Measurements from ENCODE around the gene NDUFA13.
A peak's percentile ranks its signal among the peaks of the same experiment; 100 is the strongest.

NDUFA13 gene

GRCh38 chr19:19549804-19550464 is 33.9 kb downstream of the NDUFA13 start:
- DNase-seq, result no peak

- no peak for DNase-seq
Observed at GRCh38 chr19:19550485-19550929, 34.5 kb downstream of the NDUFA13 start.

DNA sequence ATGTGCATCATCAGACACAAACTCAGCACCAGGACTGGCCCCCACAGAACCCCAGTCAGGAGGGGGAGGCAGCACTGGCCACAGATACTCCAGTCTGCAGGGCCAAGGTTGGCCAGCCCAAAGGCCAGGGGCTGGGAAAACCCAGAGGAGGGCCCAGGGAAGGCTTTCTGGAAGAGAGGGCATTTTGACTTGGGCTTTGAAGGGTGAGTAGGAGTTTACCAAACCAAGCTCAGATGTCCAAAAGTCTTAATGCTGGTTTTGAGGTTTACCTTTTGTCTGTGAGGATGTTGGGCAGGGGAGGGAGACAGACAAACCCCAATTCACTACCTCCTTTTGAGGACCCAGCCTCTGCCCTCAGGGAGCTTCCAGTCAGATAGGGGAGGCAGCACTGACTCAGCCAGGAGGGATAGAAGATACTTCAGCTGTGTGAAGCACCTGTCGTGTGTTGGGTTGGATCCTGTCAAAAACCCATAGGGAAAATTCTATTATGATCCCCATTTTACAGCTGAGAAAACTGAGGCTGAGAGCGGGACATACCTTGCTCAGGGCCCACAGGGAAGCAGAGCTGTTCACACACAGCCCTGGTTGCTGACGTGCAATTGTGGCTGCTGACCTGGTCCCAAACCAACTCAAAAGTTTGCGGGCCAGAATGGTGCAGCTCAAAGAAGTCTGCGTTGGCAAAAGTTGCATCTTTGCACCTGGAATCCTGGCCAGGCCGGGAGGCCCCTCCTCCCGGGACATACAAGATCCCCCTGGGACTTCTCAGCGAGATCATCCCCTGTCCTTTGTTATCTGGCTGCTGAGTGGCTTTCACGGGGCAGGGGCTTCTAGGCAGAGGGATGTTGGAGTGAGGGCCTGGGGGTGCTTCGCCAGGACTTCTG is 35.2 kb downstream of the NDUFA13 start:
- no peak for DNase-seq

- DNase-seq, result no peak
Observed at GRCh38 chr19:19551853-19552192, 35.8 kb downstream of the NDUFA13 start.

GRCh38 chr19:19552798-19553197 is 36.8 kb downstream of the NDUFA13 start:
- DNase-seq, result peak; percentile 21

DNA sequence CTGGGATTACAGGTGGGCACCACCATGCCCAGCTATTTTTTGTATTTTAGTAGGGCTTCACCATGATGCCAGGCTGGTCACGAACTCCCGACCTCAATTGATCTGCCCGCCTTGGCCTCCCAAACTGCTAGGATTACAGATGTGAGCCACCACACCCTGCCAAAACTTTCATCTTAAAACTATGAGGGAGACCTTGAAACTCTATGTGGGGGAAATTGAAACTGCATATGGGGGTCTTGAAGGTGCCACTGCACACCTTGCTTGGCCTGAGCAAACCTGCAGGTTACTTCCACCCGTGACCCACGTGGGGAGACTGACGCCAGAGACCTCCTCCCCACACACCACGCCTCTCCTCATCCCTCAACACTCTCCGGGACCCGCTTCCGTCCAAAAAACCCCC is 37.6 kb downstream of the NDUFA13 start:
- DNase-seq, result no peak

DNA sequence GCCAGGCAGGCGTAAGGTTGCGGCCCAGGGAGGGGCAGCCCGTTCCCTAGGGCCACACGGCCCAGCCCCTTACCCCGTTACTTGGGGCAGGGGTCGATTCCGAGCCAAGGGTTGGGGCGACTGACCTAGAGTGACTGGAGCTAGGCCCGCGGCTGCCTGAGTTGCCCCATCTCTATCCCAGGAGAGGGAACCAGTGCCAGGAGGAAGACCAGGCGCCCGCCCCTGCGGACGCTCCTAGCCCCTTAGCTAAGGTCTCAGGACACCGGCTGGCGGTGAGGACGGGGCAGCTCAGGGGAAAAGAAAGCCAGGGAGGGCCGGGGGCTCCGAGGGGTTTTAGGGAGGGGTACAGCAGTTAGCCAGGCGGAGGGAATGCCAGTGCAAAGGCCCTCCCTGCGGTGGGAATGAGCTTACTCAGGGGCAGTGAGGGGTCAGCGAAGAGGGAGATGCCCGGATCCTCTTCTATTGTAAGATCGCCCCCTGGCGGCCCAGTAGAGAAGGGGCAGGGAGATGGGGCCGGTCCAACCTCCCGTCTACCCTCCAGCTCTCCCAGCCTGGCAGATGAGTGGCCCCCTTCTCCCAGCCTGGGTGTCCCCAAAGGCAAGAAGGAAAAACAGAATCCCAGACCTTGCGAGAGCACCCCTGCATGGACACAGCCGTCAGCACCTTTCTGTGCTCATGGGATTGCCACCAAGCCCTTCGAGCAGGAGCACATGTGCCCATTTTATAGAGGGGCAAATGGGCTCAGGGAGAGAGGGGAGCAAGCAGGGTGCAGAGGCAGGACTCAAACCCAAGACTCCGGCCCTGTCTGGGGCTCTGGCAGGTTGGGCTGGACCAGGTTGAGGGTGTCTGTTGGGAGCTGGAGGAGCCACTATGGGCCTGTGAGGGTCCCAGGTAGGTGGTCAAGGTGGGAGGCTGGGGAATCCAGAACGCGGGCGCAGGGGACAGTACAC is 38.3 kb downstream of the NDUFA13 start:
- DNase-seq, result peak; percentile 74

GRCh38 chr19:19558055-19558454 is 42.0 kb downstream of the NDUFA13 start:
- no peak for DNase-seq

DNA sequence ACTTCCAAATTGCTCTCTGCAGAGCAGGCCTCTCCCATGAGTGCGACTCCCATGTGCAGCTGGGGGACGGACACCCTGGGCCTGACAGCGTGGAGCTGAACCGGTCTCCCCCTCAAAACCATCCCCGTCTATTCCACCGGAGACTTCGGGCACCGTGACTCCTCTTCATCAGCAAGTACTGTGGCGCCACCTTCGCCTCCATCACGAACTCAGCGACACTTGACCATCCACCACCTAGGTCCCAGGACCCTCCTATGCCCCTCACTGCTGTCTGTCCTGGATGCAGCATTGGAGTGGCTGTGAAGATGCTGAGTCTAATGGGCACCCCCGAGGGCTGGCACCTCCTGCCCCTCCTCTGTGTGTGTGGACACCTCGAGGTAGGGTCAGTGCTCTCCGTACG is 42.6 kb downstream of the NDUFA13 start:
- DNase-seq, result no peak

DNA sequence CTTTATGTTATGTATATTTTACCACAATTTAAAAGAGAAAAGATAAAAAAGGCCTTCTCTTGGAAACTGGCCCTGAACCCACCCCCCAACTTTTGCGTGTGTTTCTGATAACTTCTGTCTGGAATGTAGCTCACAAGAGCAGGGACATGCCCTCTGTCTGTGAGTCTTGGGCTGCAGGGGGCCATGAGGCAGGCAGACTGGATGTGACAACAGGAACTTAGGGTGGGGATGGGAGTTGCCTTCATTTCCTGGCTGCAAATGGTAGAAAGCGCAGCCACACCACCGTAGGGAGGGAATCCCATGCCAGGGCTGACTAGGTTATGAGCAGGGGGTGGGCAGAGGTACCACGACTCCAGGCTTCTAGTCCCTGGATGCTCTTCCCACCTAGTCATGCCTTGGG is 43.9 kb downstream of the NDUFA13 start:
- DNase-seq, result no peak

GRCh38 chr19:19561946-19562664 is 46.1 kb downstream of the NDUFA13 start:
- no peak for DNase-seq

GRCh38 chr19:19562665-19563347 is 46.8 kb downstream of the NDUFA13 start:
- DNase-seq, result peak; percentile 20

DNA sequence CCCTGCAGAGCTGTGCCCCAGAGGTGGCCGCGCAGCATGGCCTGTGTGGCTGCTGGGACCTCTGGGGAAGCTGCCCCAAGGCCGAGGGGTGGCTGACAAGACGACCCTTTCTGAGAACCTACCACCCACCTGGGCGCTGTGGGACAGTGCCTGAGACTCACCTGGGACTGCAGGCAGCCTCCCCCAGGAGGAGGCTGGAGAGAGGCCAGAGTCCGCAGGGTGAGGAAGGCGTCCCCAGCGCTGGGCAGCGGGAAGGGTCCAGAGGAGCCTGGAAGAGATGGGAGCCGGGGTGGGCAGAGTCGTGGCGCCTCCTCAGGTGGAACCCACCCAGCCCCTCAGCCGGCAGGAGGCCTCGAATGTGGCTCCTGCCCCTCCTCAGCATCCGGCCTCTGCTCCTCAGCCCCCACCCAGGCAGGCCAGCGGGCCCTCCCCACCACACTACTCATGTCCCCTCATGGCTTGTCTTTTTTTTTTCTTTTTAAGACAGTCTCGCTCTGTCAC is 47.4 kb downstream of the NDUFA13 start:
- no peak for DNase-seq

DNA sequence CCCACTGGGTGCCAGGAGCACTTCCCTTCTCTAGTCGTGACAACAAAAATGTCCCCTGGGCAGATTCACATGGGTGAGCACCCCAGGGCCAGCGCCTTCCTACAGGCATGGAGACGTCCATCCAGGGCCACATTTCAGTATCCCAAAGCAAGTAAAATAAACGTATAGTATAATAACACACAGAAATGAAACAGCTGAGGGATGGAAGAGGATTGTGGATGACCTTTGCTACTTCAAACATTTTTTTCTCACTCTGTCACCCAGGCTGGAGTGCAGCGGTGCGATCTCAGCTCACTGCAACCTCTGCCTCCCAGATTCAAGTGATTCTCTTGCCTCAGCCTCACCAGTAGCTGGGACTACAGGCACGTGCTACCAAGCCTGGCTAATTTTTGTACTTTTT is 50.3 kb downstream of the NDUFA13 start:
- no peak for DNase-seq

DNA sequence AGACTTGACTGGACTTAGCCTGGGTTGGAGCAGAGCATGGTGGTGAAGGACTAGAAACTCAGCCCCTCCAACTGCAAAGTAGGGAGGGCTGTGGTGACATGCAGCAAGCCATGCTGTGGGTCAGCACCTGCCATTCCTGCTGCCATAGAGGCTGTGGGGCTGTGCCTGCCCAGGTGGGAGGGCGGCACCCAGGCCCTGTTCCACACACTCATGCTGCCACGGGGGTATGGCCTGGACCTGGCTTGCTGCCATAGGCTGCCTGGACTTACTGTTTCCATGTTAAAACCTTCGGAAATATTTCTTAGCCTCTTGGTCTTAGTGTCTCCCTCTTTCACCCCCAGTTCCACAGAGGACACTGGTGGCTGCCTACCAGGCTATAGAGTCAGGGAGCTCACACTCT is 51.4 kb downstream of the NDUFA13 start:
- no peak for DNase-seq

DNA sequence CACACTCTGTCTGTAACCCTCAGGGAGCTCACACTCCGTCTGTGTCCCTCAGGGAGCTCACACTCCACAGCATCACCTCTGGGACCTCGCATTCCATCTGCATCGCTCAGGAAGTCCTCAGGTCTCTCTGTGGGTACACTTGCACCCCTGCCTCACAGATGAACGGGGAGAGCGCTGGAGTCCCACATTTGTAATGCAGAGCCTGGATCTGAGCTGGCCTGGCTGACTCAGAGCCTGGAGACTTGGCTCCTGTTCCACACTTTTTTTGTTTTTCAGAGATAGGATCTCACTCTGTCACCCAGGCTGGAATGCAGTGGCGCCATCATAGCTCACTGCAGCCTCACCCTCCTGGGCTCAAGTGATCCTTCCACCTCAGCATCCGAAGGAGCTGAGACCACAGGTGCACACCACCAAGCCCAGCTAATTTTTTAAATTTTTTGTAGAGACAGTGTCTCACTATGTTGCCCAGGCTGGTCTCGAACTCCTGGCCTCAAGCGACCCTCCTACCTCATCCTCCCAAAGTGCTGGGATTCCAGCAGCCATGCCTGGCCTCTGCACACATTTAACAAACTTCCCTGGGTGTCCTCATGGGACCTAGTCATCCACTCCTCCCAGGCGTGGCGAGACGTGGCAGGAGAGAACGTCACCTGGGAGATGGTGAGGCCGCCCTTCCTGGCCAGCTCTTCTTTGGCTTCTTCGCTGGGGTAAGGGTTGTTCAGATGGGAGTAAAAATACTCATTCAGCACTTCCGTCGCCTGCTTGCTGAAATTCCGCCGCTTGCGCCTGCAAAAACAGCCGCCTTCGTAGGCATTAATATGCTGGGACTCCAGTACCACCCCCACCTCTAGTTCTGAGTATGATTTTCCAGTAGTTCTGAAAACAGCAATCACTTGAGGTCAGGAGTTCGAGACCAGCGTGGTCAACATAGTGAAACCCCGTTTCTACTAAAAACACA is 53.1 kb downstream of the NDUFA13 start:
- DNase-seq, result no peak

DNA sequence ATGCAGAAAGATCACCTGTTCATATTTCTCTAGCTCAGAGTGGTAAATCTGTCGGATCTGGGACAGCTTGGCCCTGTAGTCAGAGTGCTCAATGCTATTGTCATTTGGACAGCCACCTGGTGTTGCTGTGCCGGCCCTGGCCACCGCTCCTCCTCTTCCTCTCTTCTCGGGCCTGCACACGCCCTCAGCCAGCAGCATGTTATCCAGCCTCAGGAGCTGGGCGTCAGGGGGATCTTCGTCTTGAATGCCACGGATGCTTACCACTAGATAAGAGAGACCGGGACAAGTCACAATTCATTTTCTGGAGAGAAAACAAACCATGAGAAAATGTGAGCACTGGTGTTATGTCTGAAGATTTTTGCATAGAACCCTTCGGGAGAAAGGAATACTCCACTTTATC is 54.5 kb downstream of the NDUFA13 start:
- DNase-seq, result no peak

DNA sequence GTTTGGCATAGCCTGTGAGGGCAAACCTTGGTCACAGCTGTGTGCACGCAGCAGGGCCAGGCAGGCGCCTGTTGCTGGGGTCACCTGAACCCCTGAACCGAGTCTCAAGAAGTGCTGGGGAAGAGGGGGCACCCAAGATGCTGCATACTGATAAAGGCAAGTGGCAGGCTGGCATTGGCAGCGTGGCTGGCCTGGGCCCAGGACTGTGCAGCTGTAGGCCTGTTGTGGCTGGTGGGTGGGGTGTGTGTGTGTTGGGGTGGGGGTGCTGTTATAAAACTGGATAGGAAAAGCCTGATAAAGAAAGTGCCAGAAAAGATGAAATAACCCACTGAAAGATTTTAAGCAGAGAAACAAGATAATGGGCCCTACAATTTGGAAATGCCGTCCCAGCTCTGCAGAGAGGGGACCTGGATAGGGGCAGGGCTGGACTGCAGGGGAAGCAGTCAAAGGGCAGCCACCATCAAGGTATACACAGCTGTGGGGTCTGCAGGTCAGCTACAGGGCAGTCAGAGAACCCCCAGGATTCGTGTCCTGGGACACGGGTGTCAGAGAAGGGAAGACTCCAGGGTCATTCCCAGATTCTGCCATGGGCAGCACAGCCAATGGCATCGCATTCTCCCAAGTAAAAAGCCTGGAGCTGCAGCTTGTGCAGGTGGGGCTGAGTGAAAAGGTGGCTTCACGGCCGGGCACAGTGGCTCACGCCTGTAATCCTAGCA is 55.2 kb downstream of the NDUFA13 start:
- DNase-seq, result no peak

DNA sequence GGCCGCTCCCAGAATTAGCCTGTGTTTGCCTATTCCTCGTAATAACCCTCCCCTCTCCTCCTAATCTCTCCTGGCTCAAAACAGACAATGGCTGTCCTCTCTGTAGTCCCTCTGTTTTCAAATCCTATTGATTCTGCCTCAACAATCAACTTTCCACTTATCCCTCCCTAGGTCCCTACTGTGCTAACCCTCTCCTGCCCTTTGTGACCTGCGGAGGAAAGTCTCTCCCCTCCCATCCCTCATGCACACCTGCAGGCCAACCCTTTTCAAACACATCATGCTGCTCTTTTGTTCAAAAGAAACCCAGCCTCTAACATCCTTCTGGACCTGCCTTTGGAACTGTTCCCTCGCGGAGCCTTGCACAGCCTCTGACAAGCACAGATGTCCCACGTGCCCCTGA is 59.4 kb downstream of the NDUFA13 start:
- DNase-seq, result no peak

All from activated CD4-positive, alpha-beta T cell treated with anti-CD3 and anti-CD28 coated beads, Interleukin-2, Interleukin-6, amounts not matched to agents 100 ng/mL and 50 ng/mL, durations not matched to agents 16 hours and 8 hours (primary cell).